Stimulated activated naive CD8-positive, alpha-beta T cell treated with anti-CD3 and anti-CD28 coated beads, Interleukin-15, Interleukin-2, amounts not matched to agents 100 ng/mL and 50 ng/mL, for 24 hours (primary cell): ENCODE results near the gene AOAH.
"Not testable (repeated sequence)": the region's sequence is repeated elsewhere in the genome, so short reads cannot be mapped to it uniquely, and the experiment has no call there.

ENCODE experiments used
- H3K27ac Mint-ChIP-seq: one replicate; pipeline ENCODE4 v1.8.0; 2021; ENCODE audit warnings: mild to moderate bottlenecking, mixed read lengths
- H3K27me3 Mint-ChIP-seq: one replicate; pipeline ENCODE4 v1.8.0; 2021; ENCODE audit warnings: mixed read lengths
- H3K36me3 Mint-ChIP-seq: one replicate; pipeline ENCODE4 v1.8.0; 2021; ENCODE audit warnings: low read depth, mixed read lengths
- H3K4me1 Mint-ChIP-seq: one replicate; pipeline ENCODE4 v1.8.0; 2021; ENCODE audit warnings: low read depth, mixed read lengths
- H3K4me3 Mint-ChIP-seq: one replicate; pipeline ENCODE4 v1.8.0; 2021; ENCODE audit warnings: mild to moderate bottlenecking, mixed read lengths
- H3K9me3 Mint-ChIP-seq: one replicate; pipeline ENCODE4 v1.8.0; 2021; ENCODE audit warnings: mixed read lengths

AOAH gene

GRCh38 chr7:36512616-36513015 lies 211.7 kb downstream of the AOAH start:
- no peak overlapping the region for H3K4me3 Mint-ChIP-seq
- H3K4me1 Mint-ChIP-seq = no peaks in the 10 kb centered on the region
- H3K27me3 Mint-ChIP-seq = no peaks in the 10 kb centered on the region
- H3K9me3 Mint-ChIP-seq = no peaks in the 10 kb centered on the region
- no peak overlapping the region for H3K27ac Mint-ChIP-seq
- no peaks in the 10 kb centered on the region for H3K36me3 Mint-ChIP-seq

- Mint-ChIP-seq H3K36me3 (no peaks in the 10 kb centered on the region), H3K4me3 (no peak overlapping the region), H3K9me3 (no peaks in the 10 kb centered on the region), H3K4me1 (no peaks in the 10 kb centered on the region), H3K27me3 (no peaks in the 10 kb centered on the region), H3K27ac (no peak overlapping the region)
Observed at GRCh38 chr7:36509962-36510361, 214.3 kb downstream of the AOAH start.

- Mint-ChIP-seq H3K4me3 (no peak overlapping the region), H3K36me3 (no peaks in the 10 kb centered on the region), H3K27me3 (no peaks in the 10 kb centered on the region), H3K27ac (no peak overlapping the region), H3K9me3 (peaks cover 3% of the 10 kb centered on the region), H3K4me1 (no peaks in the 10 kb centered on the region)
Observed at GRCh38 chr7:36507475-36508440, 216.5 kb downstream of the AOAH start.

GRCh38 chr7:36506820-36507219 lies 217.5 kb downstream of the AOAH start:
- H3K36me3 Mint-ChIP-seq = no peaks in the 10 kb centered on the region
- H3K9me3 Mint-ChIP-seq = peaks cover 3% of the 10 kb centered on the region
- no peak overlapping the region for H3K4me3 Mint-ChIP-seq
- H3K27ac Mint-ChIP-seq = no peak overlapping the region
- no peaks in the 10 kb centered on the region for H3K4me1 Mint-ChIP-seq
- H3K27me3 Mint-ChIP-seq = no peaks in the 10 kb centered on the region

- H3K9me3 Mint-ChIP-seq = peaks cover 3% of the 10 kb centered on the region
- H3K4me3 Mint-ChIP-seq = no peak overlapping the region
- no peaks in the 10 kb centered on the region for H3K4me1 Mint-ChIP-seq
- no peaks in the 10 kb centered on the region for H3K27me3 Mint-ChIP-seq
- H3K36me3 Mint-ChIP-seq = no peaks in the 10 kb centered on the region
- no peak overlapping the region for H3K27ac Mint-ChIP-seq
Observed at GRCh38 chr7:36506130-36506798, 218.0 kb downstream of the AOAH start.

- H3K4me3 Mint-ChIP-seq, H3K36me3 Mint-ChIP-seq, H3K4me1 Mint-ChIP-seq, H3K27ac Mint-ChIP-seq, H3K9me3 Mint-ChIP-seq, H3K27me3 Mint-ChIP-seq: not testable (repeated sequence)
Observed at GRCh38 chr7:36504617-36505016, 219.7 kb downstream of the AOAH start.

- H3K4me3 Mint-ChIP-seq, H3K27me3 Mint-ChIP-seq, H3K27ac Mint-ChIP-seq, H3K36me3 Mint-ChIP-seq, H3K4me1 Mint-ChIP-seq, H3K9me3 Mint-ChIP-seq: not testable (repeated sequence)
Observed at GRCh38 chr7:36504216-36504615, 220.1 kb downstream of the AOAH start.

GRCh38 chr7:36497775-36498174 lies 226.5 kb downstream of the AOAH start:
- Mint-ChIP-seq H3K27me3 (no peaks in the 10 kb centered on the region), H3K9me3 (no peaks in the 10 kb centered on the region), H3K27ac (no peak overlapping the region), H3K4me1 (peaks cover 3% of the 10 kb centered on the region), H3K4me3 (no peak overlapping the region), H3K36me3 (no peaks in the 10 kb centered on the region)

GRCh38 chr7:36497176-36497575 lies 227.1 kb downstream of the AOAH start:
- H3K36me3 Mint-ChIP-seq, H3K27me3 Mint-ChIP-seq: not testable (repeated sequence)

GRCh38 chr7:36496576-36496975 lies 227.7 kb downstream of the AOAH start:
- Mint-ChIP-seq H3K4me3 (no peak overlapping the region), H3K27me3 (no peaks in the 10 kb centered on the region), H3K4me1 (peaks cover 3% of the 10 kb centered on the region), H3K9me3 (no peaks in the 10 kb centered on the region), H3K27ac (no peak overlapping the region), H3K36me3 (no peaks in the 10 kb centered on the region)

More at GRCh38 chr7:36497176-36497575, 227.1 kb downstream of the AOAH start:
- H3K4me1 Mint-ChIP-seq, H3K9me3 Mint-ChIP-seq, H3K4me3 Mint-ChIP-seq, H3K27ac Mint-ChIP-seq: not testable (repeated sequence)

- no peaks in the 10 kb centered on the region for H3K4me1 Mint-ChIP-seq
- no peak overlapping the region for H3K27ac Mint-ChIP-seq
- H3K4me3 Mint-ChIP-seq = no peak overlapping the region
- H3K27me3 Mint-ChIP-seq = no peaks in the 10 kb centered on the region
- H3K9me3 Mint-ChIP-seq = no peaks in the 10 kb centered on the region
- no peaks in the 10 kb centered on the region for H3K36me3 Mint-ChIP-seq
Observed at GRCh38 chr7:36491317-36491716, 233.0 kb downstream of the AOAH start.

GRCh38 chr7:36490419-36490830 lies 233.9 kb downstream of the AOAH start:
- H3K9me3 Mint-ChIP-seq = no peaks in the 10 kb centered on the region
- H3K27ac Mint-ChIP-seq = no peak overlapping the region
- no peaks in the 10 kb centered on the region for H3K4me1 Mint-ChIP-seq
- no peak overlapping the region for H3K4me3 Mint-ChIP-seq
- no peaks in the 10 kb centered on the region for H3K27me3 Mint-ChIP-seq
- no peaks in the 10 kb centered on the region for H3K36me3 Mint-ChIP-seq

- H3K9me3 Mint-ChIP-seq, H3K36me3 Mint-ChIP-seq, H3K4me1 Mint-ChIP-seq, H3K27me3 Mint-ChIP-seq, H3K27ac Mint-ChIP-seq, H3K4me3 Mint-ChIP-seq: not testable (repeated sequence)
Observed at GRCh38 chr7:36488672-36489071, 235.6 kb downstream of the AOAH start.

- H3K36me3 Mint-ChIP-seq = no peaks in the 10 kb centered on the region
- H3K9me3 Mint-ChIP-seq = no peaks in the 10 kb centered on the region
- no peak overlapping the region for H3K4me3 Mint-ChIP-seq
- H3K27me3 Mint-ChIP-seq = no peaks in the 10 kb centered on the region
- H3K4me1 Mint-ChIP-seq = no peaks in the 10 kb centered on the region
- H3K27ac Mint-ChIP-seq = no peak overlapping the region
Observed at GRCh38 chr7:36487756-36488336, 236.4 kb downstream of the AOAH start.

GRCh38 chr7:36486336-36486735 lies 238.0 kb downstream of the AOAH start:
- no peaks in the 10 kb centered on the region for H3K36me3 Mint-ChIP-seq
- peaks cover 7% of the 10 kb centered on the region for H3K9me3 Mint-ChIP-seq
- no peak overlapping the region for H3K27ac Mint-ChIP-seq
- no peaks in the 10 kb centered on the region for H3K27me3 Mint-ChIP-seq
- no peak overlapping the region for H3K4me3 Mint-ChIP-seq
- H3K4me1 Mint-ChIP-seq = no peaks in the 10 kb centered on the region
